ENCODE measurements around the gene TDRD9.

DNA sequence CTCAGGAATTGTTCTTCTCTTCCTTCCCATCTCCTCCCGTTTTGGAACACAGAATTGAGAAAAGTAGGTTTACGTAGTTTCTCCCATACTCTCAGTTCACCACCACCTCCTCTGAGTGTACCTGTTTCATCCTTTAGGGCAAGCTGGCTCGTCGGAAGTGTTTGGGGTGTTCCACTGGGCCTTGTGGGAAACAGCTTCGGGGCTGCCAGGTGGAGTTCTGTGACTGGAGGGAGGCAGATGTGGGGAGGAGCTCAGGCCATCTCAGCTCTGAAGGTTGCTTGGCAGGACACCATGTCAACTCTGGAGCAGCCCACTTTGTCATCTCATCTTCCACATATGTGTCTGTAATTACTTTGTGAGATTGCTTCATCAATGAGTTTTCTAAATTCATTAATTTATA is 67.6 kb downstream of the TDRD9 start:
- TF ChIP-seq, protein P1, sequence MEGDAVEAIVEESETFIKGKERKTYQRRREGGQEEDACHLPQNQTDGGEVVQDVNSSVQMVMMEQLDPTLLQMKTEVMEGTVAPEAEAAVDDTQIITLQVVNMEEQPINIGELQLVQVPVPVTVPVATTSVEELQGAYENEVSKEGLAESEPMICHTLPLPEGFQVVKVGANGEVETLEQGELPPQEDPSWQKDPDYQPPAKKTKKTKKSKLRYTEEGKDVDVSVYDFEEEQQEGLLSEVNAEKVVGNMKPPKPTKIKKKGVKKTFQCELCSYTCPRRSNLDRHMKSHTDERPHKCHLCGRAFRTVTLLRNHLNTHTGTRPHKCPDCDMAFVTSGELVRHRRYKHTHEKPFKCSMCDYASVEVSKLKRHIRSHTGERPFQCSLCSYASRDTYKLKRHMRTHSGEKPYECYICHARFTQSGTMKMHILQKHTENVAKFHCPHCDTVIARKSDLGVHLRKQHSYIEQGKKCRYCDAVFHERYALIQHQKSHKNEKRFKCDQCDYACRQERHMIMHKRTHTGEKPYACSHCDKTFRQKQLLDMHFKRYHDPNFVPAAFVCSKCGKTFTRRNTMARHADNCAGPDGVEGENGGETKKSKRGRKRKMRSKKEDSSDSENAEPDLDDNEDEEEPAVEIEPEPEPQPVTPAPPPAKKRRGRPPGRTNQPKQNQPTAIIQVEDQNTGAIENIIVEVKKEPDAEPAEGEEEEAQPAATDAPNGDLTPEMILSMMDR (IDR thresholded peaks at IDR 0.05; ENCODE audit: poor library complexity, severe bottlenecking), result no peak
- TF ChIP-seq, protein P2, sequence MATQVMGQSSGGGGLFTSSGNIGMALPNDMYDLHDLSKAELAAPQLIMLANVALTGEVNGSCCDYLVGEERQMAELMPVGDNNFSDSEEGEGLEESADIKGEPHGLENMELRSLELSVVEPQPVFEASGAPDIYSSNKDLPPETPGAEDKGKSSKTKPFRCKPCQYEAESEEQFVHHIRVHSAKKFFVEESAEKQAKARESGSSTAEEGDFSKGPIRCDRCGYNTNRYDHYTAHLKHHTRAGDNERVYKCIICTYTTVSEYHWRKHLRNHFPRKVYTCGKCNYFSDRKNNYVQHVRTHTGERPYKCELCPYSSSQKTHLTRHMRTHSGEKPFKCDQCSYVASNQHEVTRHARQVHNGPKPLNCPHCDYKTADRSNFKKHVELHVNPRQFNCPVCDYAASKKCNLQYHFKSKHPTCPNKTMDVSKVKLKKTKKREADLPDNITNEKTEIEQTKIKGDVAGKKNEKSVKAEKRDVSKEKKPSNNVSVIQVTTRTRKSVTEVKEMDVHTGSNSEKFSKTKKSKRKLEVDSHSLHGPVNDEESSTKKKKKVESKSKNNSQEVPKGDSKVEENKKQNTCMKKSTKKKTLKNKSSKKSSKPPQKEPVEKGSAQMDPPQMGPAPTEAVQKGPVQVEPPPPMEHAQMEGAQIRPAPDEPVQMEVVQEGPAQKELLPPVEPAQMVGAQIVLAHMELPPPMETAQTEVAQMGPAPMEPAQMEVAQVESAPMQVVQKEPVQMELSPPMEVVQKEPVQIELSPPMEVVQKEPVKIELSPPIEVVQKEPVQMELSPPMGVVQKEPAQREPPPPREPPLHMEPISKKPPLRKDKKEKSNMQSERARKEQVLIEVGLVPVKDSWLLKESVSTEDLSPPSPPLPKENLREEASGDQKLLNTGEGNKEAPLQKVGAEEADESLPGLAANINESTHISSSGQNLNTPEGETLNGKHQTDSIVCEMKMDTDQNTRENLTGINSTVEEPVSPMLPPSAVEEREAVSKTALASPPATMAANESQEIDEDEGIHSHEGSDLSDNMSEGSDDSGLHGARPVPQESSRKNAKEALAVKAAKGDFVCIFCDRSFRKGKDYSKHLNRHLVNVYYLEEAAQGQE (IDR thresholded peaks at IDR 0.05; ENCODE audit: borderline replicate concordance), result no peak
- TF ChIP-seq TAF1 (IDR thresholded peaks at IDR 0.05; ENCODE audit: low read depth) (no peak), MXI1 (conservative IDR thresholded peaks at IDR 0.05; ENCODE audit: poor library complexity, severe bottlenecking) (no peak)

Measured in neural cell (in vitro differentiated cells).